HG03457 (cell line): Measurements from ENCODE around the gene TSSK2.

Source experiments
- ATAC-seq: cut with Tn5 transposase; IDR thresholded peaks from one replicate; pipeline ENCODE4 v1.9.1; 2021; ENCODE audit warnings: moderate number of reproducible peaks; ENCODE audit not compliant: unreplicated experiment

Gene TSSK2

DNA sequence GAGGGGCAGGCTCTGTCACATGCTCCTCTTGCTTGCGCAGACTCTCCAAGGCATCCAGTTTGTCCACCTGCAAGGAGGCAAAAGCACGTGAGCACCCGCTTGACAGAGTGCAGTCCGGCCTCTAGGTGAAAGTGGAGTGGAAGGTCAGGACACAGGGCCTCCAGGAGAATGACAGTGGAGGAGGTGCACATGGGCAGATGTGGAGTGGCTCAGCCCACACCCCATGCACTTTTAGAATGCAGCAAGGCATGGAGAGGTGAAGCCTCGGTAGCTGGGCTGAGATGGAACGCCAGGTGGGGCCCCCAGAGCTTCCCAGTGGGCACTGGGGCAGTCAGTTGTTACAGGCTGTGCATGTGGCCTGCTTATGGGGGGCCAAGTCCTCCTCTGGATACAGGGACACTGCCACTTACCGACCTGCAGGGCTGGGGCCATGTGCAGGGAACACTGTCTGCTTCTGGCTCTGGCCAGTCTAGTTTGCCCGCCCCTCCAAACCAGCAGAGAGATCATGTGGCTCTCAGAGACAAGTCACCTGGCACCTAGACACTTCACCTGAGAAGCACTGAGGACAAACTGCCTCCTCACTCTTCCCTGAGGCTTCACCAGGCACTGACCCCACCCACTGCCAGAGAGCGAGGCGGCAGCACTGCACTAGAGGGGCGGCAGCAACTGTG, 49.8 kb downstream of the TSSK2 start:
- no peak for ATAC-seq

DNA sequence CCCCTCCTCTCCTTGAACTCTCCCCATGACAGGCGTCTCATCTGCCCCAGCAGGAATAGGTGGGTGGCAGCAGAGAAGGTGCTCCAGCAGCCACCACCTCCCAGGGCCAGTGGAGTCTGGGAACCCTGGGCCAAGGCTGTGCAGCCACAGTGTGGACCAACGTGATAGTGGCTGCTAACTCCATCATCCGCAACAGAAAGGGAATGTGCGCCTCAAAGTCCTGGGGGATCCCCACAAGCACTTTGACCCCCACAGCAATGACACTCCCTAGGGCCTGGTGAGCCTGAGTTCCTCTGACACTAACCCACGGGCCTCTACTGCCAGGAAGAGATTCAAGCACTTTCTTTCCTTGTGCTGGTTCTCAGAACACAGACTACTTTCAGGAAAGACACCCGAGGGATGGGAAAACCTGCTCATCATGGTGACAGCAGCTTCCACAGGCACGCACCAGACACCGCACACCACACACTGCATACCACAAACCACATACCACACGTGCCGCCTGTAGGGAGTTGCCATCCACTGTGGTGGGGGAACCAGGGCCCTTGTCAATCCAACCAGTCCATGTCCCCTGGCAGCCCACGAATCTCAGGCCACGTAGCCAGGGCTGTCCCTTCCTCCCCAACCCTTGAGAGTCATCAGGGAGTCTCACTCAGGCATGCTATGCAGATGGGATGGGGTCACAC, 50.8 kb downstream of the TSSK2 start:
- no peak for ATAC-seq
